ENCODE measurements around the gene TNPO1.

- TF ChIP-seq CTCF (conservative IDR thresholded peaks at IDR 0.05; ENCODE audit: low read depth, low read length) (no peak), EZH2 (IDR thresholded peaks at IDR 0.05; ENCODE audit: borderline replicate concordance, low read depth, low read length, poor library complexity, severe bottlenecking) (no peak)
These were observed 4.6 kb upstream of the TNPO1 start for GRCh38 chr5:72811849-72812248.
